Stimulated activated CD8-positive, alpha-beta memory T cell treated with anti-CD3 and anti-CD28 coated beads, Interleukin-2, amount 100 ng/mL, for 48 hours (primary cell): ENCODE results near the gene PTGIS.
"Not testable (repeated sequence)": the region's sequence is repeated elsewhere in the genome, so short reads cannot be mapped to it uniquely, and the experiment has no call there.

Experiments
- DNase-seq, 2 donors: peaks; one replicate each; pipeline ENCODE4 v3.0.0-alpha.2; 2020; ENCODE audit warnings: low read depth in 2 of 2

The PTGIS gene

GRCh38 chr20:49567421-49568277 is at the start of gene PTGIS:
PTGIS (minus strand) TSS chr20:49568137; CDS start chr20:49568116, 21 bp downstream.
- DNase-seq: no peak

GRCh38 chr20:49617394-49617793 is 49.5 kb upstream of the PTGIS start:
- not testable (repeated sequence) for DNase-seq

- DNase-seq: no peak
Measured at GRCh38 chr20:49616154-49617007, 48.4 kb upstream of the PTGIS start.

GRCh38 chr20:49615401-49616153 is 47.6 kb upstream of the PTGIS start:
- DNase-seq: no peak

- not testable (repeated sequence) for DNase-seq
Measured at GRCh38 chr20:49615051-49615400, 47.1 kb upstream of the PTGIS start.

GRCh38 chr20:49614338-49615050 is 46.6 kb upstream of the PTGIS start:
- no peak for DNase-seq

GRCh38 chr20:49612127-49612738 is 44.3 kb upstream of the PTGIS start:
- DNase-seq: no peak

- DNase-seq: not testable (repeated sequence)
Measured at GRCh38 chr20:49611539-49612126, 43.7 kb upstream of the PTGIS start.

GRCh38 chr20:49610691-49611538 is 43.0 kb upstream of the PTGIS start:
- DNase-seq: peak; percentile 69 to 70

- DNase-seq: peak; percentile 59 to 65
Measured at GRCh38 chr20:49608752-49609670, 41.1 kb upstream of the PTGIS start.

- no peak for DNase-seq
Measured at GRCh38 chr20:49607568-49607967, 39.6 kb upstream of the PTGIS start.

GRCh38 chr20:49603209-49603627 is 35.3 kb upstream of the PTGIS start:
- DNase-seq: no peak

- no peak for DNase-seq
Measured at GRCh38 chr20:49602345-49603208, 34.6 kb upstream of the PTGIS start.

GRCh38 chr20:49601153-49601924 is 33.4 kb upstream of the PTGIS start:
- no peak for DNase-seq

GRCh38 chr20:49599746-49600113 is 31.8 kb upstream of the PTGIS start:
- DNase-seq: no peak

GRCh38 chr20:49597825-49598395 is 30.0 kb upstream of the PTGIS start:
- DNase-seq: no peak
